Sigmoid colon (tissue), 7 donors: Measurements from ENCODE around the gene GLG1. TPM values are rescaled to one million over a fixed set of nuclear protein-coding genes. Genes with fewer than 3 reads are reported as not detected.
"Not testable (repeated sequence)": the region's sequence is repeated elsewhere in the genome, so short reads cannot be mapped to it uniquely, and the experiment has no call there.

ENCODE experiments used
- DNase-seq: peaks from one replicate; pipeline ENCODE4 v3.0.0-alpha.2; 2019
- H3K27ac ChIP-seq, 4 donors: fragments of 200-600 bp; sonication (generic); one replicate each; pipeline ENCODE4 v1.5.1; 2016 to 2019; ENCODE audit warnings: mild to moderate bottlenecking in 1 of 4
- H3K27me3 ChIP-seq, 3 donors: fragments of 200-600 bp; sonication (generic); one replicate each; pipeline ENCODE4 v1.5.1; 2019; ENCODE audit warnings: mild to moderate bottlenecking in 1 of 3
- H3K36me3 ChIP-seq, 4 donors: fragments of 200-600 bp; sonication (generic); one replicate each; pipeline ENCODE4 v1.5.1; 2016 to 2019
- H3K4me1 ChIP-seq, 4 donors: fragments of 200-600 bp; sonication (generic); one replicate each; pipeline ENCODE4 v1.5.1; 2017 to 2019
- H3K4me3 ChIP-seq, 4 donors: fragments of 200-600 bp; sonication (generic); one replicate each; pipeline ENCODE4 v1.5.1; 2017 to 2019; ENCODE audit warnings: mild to moderate bottlenecking in 2 of 4, moderate library complexity in 1 of 4
- H3K9me3 ChIP-seq, 4 donors: fragments of 200-600 bp in 3 of 4; sonication (generic) in 3 of 4; one replicate each; pipeline versions ENCODE4 v1.5.1 to v1.6.1; 2013 to 2019
- CTCF ChIP-seq, 4 experiments: fragments of 450-650 bp in 3 of 4; fragments of 200-600 bp in 1 of 4; IDR thresholded peaks; one replicate each; pipeline ENCODE4 v1.5.1; 2016 to 2019; ENCODE audit warnings: antibody characterized with exemption in 4 of 4, mild to moderate bottlenecking in 3 of 4, moderate library complexity in 2 of 4
- EP300 ChIP-seq, 4 donors: sonication (generic); formaldehyde crosslinking; IDR thresholded peaks; one replicate each; pipeline ENCODE4 v1.6.1; 2017; ENCODE audit warnings: antibody characterized with exemption in 4 of 4
- POLR2A ChIP-seq, 2 donors: fragments of 450-650 bp; IDR thresholded peaks; one replicate each; pipeline ENCODE4 v1.6.1; 2016; ENCODE audit warnings: antibody characterized with exemption in 2 of 2, mild to moderate bottlenecking in 2 of 2, moderate library complexity in 2 of 2
- POLR2AphosphoS5 ChIP-seq, 4 donors: sonication (generic); formaldehyde crosslinking; IDR thresholded peaks; one replicate each; pipeline ENCODE4 v1.6.1; 2017; ENCODE audit warnings: antibody characterized with exemption in 4 of 4
- WGBS, 2 donors: extraction: QIAGEN DNeasy Blood & Tissue Kit; methylation state at CpG; one replicate each; pipeline ENCODE4 v1.1.7; 2013; 5-methylcytosine and 5-hydroxymethylcytosine counted together
- intact Hi-C: fragments of 100-400 bp; cut with DNase I; formaldehyde crosslinking; loops from one replicate; pipeline ENCODE4 v1.15.1; 2023
- polyA plus RNA-seq, 3 donors: library from polyadenylated mRNA; stranded (reverse); fragments of 200-250 nt; gene quantifications; one replicate each; pipeline ENCODE4 v1.2.3, GENCODE V29; 2013
- total RNA-seq, 4 donors: library from RNA; depleted of rRNA; stranded (reverse); fragments of >200 nt; gene quantifications; one replicate each; pipeline ENCODE4 v1.1.0, GENCODE V29; 2016
- donor health status: healthy with polysubstance abuse.
- donor health status: Bipolar disorder and iron deficiency.
- donor health status: healthy.

GLG1 gene
- total and polyA plus RNA-seq, 7 donors: 4.2 to 138 (median 78.7) TPM

- Histone ChIP-seq H3K27ac (no peak overlapping the region), H3K4me3 (no peak overlapping the region), H3K9me3 (no peaks in the 10 kb centered on the region), H3K4me1 (no peaks in the 10 kb centered on the region), H3K36me3 (no peaks in the 10 kb centered on the region), H3K27me3 (no peaks in the 10 kb centered on the region)
- intact Hi-C loops: no loop called here
- 76% methylated on average over 4 of the region's 4 CpGs for WGBS, 2 donors
- no peak for DNase-seq
- TF ChIP-seq EP300 (IDR thresholded peaks at IDR 0.05) (no peak), CTCF (IDR thresholded peaks at IDR 0.05) (no peak), POLR2A (IDR thresholded peaks at IDR 0.05) (no peak), POLR2AphosphoS5 (IDR thresholded peaks at IDR 0.05) (no peak)
Observed at GRCh38 chr16:74521691-74522090, 85.2 kb downstream of the GLG1 start.

- intact Hi-C loops, H3K9me3 ChIP-seq, DNase-seq, H3K27ac ChIP-seq, H3K4me1 ChIP-seq, H3K4me3 ChIP-seq, H3K36me3 ChIP-seq, H3K27me3 ChIP-seq: not testable (repeated sequence)
- 100% methylated on average over 1 of the region's 1 CpG for WGBS, 2 donors
Observed at GRCh38 chr16:74518934-74519333, 88.0 kb downstream of the GLG1 start.

- H3K4me1 ChIP-seq: no peaks in the 10 kb centered on the region
- H3K27me3 ChIP-seq: no peaks in the 10 kb centered on the region
- H3K27ac ChIP-seq: no peak overlapping the region
- no peaks in the 10 kb centered on the region for H3K9me3 ChIP-seq
- TF ChIP-seq EP300 (IDR thresholded peaks at IDR 0.05) (no peak), POLR2AphosphoS5 (IDR thresholded peaks at IDR 0.05) (no peak), POLR2A (IDR thresholded peaks at IDR 0.05) (no peak), CTCF (IDR thresholded peaks at IDR 0.05) (no peak)
- no peak overlapping the region for H3K4me3 ChIP-seq
- no peak for DNase-seq
- intact Hi-C loops: no loop called here
- 86 to 92% methylated on average over 9 of the region's 9 CpGs for WGBS, 2 donors
- peaks cover 0 to 10% (median 2%) of the 10 kb centered on the region in 4 donors for H3K36me3 ChIP-seq
Observed at GRCh38 chr16:74511961-74512360, 95.0 kb downstream of the GLG1 start.

GRCh38 chr16:74505011-74505410, 101.9 kb downstream of the GLG1 start:
- 79 to 82% methylated on average over 2 of the region's 2 CpGs for WGBS, 2 donors
- no peak overlapping the region for H3K27ac ChIP-seq
- intact Hi-C loops: no loop called here

GRCh38 chr16:74503412-74503811, 103.5 kb downstream of the GLG1 start:
- intact Hi-C loops: no loop called here
- no peaks in the 10 kb centered on the region for H3K4me1 ChIP-seq
- 95% methylated on average over 7 of the region's 7 CpGs for WGBS, 2 donors
- DNase-seq: no peak
- no peaks in the 10 kb centered on the region for H3K9me3 ChIP-seq
- H3K27me3 ChIP-seq: no peaks in the 10 kb centered on the region
- H3K36me3 ChIP-seq: peaks cover 0 to 32% (median 6%) of the 10 kb centered on the region in 4 donors
- no peak for TF ChIP-seq POLR2A (IDR thresholded peaks at IDR 0.05)
- TF ChIP-seq CTCF (IDR thresholded peaks at IDR 0.05): no peak
- no peak for TF ChIP-seq POLR2AphosphoS5 (IDR thresholded peaks at IDR 0.05)
- no peak for TF ChIP-seq EP300 (IDR thresholded peaks at IDR 0.05)
- H3K4me3 ChIP-seq: no peak overlapping the region
- H3K27ac ChIP-seq: no peak overlapping the region

More at GRCh38 chr16:74505011-74505410, 101.9 kb downstream of the GLG1 start:
- no peaks in the 10 kb centered on the region for H3K4me1 ChIP-seq
- no peaks in the 10 kb centered on the region for H3K27me3 ChIP-seq
- DNase-seq: no peak
- H3K4me3 ChIP-seq: no peak overlapping the region
- H3K36me3 ChIP-seq: peaks cover 0 to 34% (median 6%) of the 10 kb centered on the region in 4 donors
- H3K9me3 ChIP-seq: no peaks in the 10 kb centered on the region
- no peak for TF ChIP-seq POLR2AphosphoS5 (IDR thresholded peaks at IDR 0.05)
- TF ChIP-seq CTCF (IDR thresholded peaks at IDR 0.05): no peak
- TF ChIP-seq POLR2A (IDR thresholded peaks at IDR 0.05): no peak
- TF ChIP-seq EP300 (IDR thresholded peaks at IDR 0.05): no peak
